Measurements from ENCODE around the gene CCDC33.

DNA sequence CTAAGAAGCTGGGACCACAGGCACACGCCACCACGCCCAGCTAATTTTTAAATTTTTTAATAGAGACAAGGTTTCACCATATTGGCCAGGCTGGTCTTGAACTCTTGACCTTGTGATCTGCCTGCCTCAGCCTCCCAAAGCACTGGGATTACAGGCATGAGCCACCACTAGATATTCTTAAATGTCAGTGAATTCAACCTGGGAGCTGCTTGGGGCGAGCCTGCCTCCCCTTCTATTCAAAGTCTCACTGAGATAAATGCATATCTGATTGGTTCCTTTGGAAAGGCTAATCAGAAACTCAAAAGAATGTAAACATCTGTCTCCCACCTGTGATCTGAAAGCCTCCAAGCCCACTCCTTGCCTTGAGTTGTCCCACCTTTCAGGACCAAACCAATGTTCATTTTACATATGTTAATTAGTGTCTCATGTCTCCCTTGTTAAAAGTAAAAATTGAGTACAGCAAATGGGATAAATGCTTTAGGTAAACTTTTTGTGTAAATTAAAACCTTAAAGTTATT, 116.3 kb downstream of the CCDC33 start:
- TF ChIP-seq, protein P1, sequence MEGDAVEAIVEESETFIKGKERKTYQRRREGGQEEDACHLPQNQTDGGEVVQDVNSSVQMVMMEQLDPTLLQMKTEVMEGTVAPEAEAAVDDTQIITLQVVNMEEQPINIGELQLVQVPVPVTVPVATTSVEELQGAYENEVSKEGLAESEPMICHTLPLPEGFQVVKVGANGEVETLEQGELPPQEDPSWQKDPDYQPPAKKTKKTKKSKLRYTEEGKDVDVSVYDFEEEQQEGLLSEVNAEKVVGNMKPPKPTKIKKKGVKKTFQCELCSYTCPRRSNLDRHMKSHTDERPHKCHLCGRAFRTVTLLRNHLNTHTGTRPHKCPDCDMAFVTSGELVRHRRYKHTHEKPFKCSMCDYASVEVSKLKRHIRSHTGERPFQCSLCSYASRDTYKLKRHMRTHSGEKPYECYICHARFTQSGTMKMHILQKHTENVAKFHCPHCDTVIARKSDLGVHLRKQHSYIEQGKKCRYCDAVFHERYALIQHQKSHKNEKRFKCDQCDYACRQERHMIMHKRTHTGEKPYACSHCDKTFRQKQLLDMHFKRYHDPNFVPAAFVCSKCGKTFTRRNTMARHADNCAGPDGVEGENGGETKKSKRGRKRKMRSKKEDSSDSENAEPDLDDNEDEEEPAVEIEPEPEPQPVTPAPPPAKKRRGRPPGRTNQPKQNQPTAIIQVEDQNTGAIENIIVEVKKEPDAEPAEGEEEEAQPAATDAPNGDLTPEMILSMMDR (IDR thresholded peaks at IDR 0.05; ENCODE audit: low read depth, low read length): no peak
- TF ChIP-seq EZH2phosphoT487 (IDR thresholded peaks at IDR 0.05; ENCODE audit: low read depth): no peak

Measured in OCI-LY3 (cell line).